OCI-M1 (cell line): ENCODE measurements around the gene PCSK4.
"Not testable (repeated sequence)": the region's sequence is repeated elsewhere in the genome, so short reads cannot be mapped to it uniquely, and the experiment has no call there.

ENCODE experiments used
- DNase-seq: peaks from one replicate; lab custom pipeline; 2025; lab: John Stamatoyannopoulos, UW

Gene PCSK4

GRCh38 chr19:1522061-1522460, 31.9 kb upstream of the PCSK4 start:
- no peak for DNase-seq

- no peak for DNase-seq
Measured at GRCh38 chr19:1521636-1522035, 31.5 kb upstream of the PCSK4 start.

- no peak for DNase-seq
Measured at GRCh38 chr19:1520203-1520780, 30.1 kb upstream of the PCSK4 start.

- not testable (repeated sequence) for DNase-seq
Measured at GRCh38 chr19:1519802-1520201, 29.7 kb upstream of the PCSK4 start.

- DNase-seq = no peak
Measured at GRCh38 chr19:1518471-1518870, 28.3 kb upstream of the PCSK4 start.

GRCh38 chr19:1516395-1516753, 26.2 kb upstream of the PCSK4 start:
- no peak for DNase-seq

- DNase-seq = no peak
Measured at GRCh38 chr19:1514986-1515721, 25.0 kb upstream of the PCSK4 start.

- no peak for DNase-seq
Measured at GRCh38 chr19:1514295-1514661, 24.1 kb upstream of the PCSK4 start.

GRCh38 chr19:1513499-1514294, 23.5 kb upstream of the PCSK4 start:
- peak; percentile 73 for DNase-seq

GRCh38 chr19:1512671-1513498, 22.7 kb upstream of the PCSK4 start, which contains the start of gene ADAMTSL5:
TSS of gene ADAMTSL5 (minus strand) at chr19:1513019. CDS start at chr19:1510943, 2,076 bp downstream.
- DNase-seq = peak; percentile 68

GRCh38 chr19:1511318-1512317, 21.5 kb upstream of the PCSK4 start:
- no peak for DNase-seq

- DNase-seq = no peak
Measured at GRCh38 chr19:1510807-1511206, 20.7 kb upstream of the PCSK4 start.

- DNase-seq = no peak
Measured at GRCh38 chr19:1510442-1510806, 20.3 kb upstream of the PCSK4 start.

- no peak for DNase-seq
Measured at GRCh38 chr19:1509602-1510441, 19.7 kb upstream of the PCSK4 start.

GRCh38 chr19:1508507-1508856, 18.3 kb upstream of the PCSK4 start:
- peak; percentile 32 for DNase-seq

GRCh38 chr19:1507763-1508506, 17.8 kb upstream of the PCSK4 start:
- peak; percentile 96 for DNase-seq

- DNase-seq = no peak
Measured at GRCh38 chr19:1507192-1507660, 17.1 kb upstream of the PCSK4 start.

GRCh38 chr19:1505991-1506881, 16.1 kb upstream of the PCSK4 start:
- DNase-seq = no peak
